C4-2B (cell line): ENCODE data around the gene HAO1.

Experiments used
- H3K27ac ChIP-seq: fragments of 450-650 bp; 2 replicates; pipeline ENCODE4 v1.5.1; 2017
- ZFX ChIP-seq: fragments of 450-650 bp; IDR thresholded peaks from 2 replicates; pipeline ENCODE4 v1.6.1; 2017
- TF ChIP-seq, protein P1 (sequence below): fragments of 450-650 bp; conservative IDR thresholded peaks from 2 replicates; pipeline ENCODE4 v1.5.1; 2017; ENCODE audit warnings: mild to moderate bottlenecking

HAO1 gene

DNA sequence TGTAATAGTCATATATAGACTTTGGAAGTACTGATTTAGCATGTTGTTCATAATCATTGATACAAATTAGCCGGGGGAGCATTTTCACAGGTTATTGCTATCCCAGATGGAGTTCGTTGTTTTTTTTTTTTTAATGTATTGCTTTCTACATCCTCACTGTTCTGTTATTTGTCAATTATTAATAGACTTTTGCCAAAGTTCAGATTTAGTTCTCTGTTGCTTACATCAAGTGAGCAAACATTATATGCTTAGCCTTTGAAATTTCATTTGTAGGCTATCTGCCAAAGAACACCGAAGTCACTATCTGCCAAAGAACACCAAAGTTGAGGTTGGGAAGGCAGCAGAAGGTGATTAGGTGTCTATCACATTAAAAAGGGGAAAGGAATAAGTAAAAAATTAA lies at the start of gene HAO1:
TSS of gene HAO1 (minus strand) at position 118 of the 400 bp plus-strand sequence. CDS start at position 82, 36 bp downstream.
- H3K27ac ChIP-seq = no peak within 1 kb of the TSS
- no peak for TF ChIP-seq ZFX
- TF ChIP-seq, protein P1, sequence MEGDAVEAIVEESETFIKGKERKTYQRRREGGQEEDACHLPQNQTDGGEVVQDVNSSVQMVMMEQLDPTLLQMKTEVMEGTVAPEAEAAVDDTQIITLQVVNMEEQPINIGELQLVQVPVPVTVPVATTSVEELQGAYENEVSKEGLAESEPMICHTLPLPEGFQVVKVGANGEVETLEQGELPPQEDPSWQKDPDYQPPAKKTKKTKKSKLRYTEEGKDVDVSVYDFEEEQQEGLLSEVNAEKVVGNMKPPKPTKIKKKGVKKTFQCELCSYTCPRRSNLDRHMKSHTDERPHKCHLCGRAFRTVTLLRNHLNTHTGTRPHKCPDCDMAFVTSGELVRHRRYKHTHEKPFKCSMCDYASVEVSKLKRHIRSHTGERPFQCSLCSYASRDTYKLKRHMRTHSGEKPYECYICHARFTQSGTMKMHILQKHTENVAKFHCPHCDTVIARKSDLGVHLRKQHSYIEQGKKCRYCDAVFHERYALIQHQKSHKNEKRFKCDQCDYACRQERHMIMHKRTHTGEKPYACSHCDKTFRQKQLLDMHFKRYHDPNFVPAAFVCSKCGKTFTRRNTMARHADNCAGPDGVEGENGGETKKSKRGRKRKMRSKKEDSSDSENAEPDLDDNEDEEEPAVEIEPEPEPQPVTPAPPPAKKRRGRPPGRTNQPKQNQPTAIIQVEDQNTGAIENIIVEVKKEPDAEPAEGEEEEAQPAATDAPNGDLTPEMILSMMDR = no peak

DNA sequence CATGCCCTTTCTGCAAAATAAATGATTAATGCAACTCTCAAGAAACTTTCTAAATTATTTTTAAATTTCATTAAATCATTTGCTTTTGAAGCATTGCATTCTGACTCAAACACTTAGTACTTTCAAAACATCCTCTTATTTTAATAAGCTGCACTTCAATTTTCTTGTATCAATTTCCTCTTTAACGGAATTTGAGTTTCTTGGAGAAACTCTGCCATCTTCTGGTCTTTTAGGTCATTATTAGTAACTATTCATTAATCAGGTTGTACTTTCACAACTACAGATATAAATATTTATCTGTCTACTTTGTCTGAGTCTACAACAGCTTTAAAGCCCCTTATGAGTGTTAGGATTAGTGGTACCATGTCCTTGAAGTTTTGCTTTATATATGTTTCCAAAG lies 49.1 kb upstream of the HAO1 start:
- no peak overlapping the region for H3K27ac ChIP-seq
- TF ChIP-seq, protein P1 = peak; percentile 14; the same call in 1 of the 2 replicates
- no peak for TF ChIP-seq ZFX

DNA sequence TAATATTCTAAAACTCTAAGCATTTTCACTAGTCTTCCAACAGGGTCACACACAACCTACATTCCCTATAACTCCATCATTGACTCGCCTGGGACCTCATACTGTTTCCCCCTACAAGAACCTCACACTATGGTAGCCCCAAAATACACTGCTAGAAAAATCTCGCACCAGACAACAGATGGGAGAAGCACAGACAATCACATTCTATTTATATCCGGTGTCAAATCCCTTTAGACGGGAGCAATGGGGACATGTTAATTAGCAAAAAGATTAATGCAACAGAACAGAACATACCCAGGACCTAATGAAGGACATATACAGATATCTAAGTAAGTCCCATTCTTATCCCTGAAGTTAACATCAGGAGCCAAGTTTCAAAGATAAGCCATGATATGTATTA lies 45.7 kb upstream of the HAO1 start:
- TF ChIP-seq, protein P1 = no peak
- no peak for TF ChIP-seq ZFX
- H3K27ac ChIP-seq = no peak overlapping the region

DNA sequence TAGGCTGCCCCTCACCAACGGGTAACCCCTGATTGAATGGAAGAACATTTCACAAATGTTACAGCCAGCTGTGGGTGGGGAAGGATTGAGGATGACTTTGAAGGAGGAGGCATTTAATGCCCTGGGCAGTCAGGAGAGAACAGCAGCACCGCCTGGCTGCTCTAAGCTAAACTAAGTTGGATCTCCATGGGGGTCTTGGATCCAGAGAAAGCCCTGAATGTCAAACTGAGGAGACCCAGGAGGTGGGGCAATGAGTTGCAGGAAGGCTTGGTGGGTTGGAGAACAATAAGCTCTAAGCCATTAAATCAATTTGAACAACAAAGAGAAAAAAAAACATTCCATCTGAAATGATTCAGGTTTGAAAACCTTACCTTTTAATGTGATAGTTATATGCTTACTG lies 43.9 kb upstream of the HAO1 start:
- TF ChIP-seq, protein P1 = no peak
- TF ChIP-seq ZFX = no peak
- no peak overlapping the region for H3K27ac ChIP-seq

DNA sequence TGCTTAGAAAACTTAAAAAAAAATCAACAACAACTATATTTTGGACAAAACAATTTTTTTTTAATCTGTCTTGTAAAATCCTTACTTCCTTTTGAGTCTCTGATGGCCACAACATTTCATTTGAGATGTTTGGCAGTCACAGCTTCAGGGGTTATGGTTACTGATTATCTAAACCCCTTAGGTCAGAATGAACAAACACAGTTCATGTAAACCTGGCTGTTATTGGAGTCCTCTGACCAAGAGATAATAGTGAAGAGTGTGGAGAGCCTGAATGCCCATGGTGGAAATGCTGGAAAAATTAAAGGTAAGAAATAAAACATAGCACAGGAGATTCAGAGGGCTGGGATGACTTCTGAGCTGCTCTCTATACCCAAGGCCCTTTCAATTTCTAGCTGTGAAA lies 41.1 kb upstream of the HAO1 start:
- H3K27ac ChIP-seq = no peak overlapping the region
- TF ChIP-seq, protein P1 = no peak
- no peak for TF ChIP-seq ZFX

DNA sequence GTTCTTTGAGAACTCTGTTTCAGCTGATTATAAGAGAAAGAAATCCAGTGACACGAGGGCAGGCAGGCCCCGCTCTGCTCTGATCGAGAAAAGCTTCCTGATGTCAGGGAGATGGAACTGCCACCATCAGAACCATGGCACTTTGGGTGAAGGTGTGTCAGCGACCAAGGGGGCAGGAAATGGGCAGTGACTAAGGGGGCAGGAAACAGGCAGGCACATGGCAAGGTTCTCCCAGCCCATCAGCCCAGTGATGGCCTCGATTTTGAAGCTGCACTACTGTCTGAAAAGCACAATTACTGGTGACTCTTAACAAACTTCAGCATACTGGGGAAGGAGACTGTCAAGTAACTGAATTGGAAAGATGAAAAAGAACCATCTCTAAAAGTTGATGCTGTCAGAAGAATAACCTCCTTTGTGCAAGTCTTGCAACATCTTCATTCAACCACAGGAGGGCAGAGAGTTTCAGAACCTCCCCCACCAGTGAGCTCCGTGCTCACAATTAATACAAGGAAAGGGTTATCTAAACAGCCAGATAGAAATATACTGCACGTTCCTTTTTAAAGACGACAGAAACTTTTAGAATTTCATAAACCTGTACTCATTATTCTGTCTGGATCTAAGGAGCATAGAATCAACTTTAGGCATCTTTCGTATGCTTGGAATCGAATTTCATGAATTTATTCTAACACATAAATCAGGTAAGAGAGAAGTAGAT lies 40.2 kb upstream of the HAO1 start:
- TF ChIP-seq, protein P1 = peak; percentile 67
- no peak for TF ChIP-seq ZFX

DNA sequence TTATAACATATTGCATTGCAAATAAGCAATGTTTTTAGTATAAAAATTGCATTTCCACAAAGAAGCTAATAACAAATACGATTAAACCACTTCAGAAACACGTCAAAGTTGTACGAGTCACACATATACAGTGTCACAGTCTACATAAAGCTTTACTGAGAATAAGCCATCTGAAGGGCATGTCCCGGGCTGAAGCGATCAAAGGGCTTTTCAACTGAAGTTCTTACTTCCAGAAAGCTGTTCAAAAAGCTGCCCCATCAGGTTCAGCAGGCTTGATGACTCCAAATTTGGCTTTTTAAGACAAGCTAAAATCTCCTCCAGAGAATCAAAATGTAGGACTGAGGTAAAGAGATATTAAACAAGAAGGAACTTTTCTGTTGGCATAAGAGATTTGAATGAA lies 37.5 kb upstream of the HAO1 start:
- TF ChIP-seq, protein P1 = no peak
- no peak for TF ChIP-seq ZFX

More for the DNA sequence above, 40.2 kb upstream of the HAO1 start:
- no peak overlapping the region for H3K27ac ChIP-seq

More for the DNA sequence above, 37.5 kb upstream of the HAO1 start:
- no peak overlapping the region for H3K27ac ChIP-seq
